ENCODE data around the gene ALDOA. TPM values are rescaled to one million over a fixed set of nuclear protein-coding genes. Genes with fewer than 3 reads are reported as not detected.

The ALDOA gene
- polyA plus RNA-seq, 1 experiment: 1,788 TPM

- DNase-seq (ENCODE audit: low read depth): no peak
- peaks cover 8% of the 10 kb centered on the region for H3K27me3 ChIP-seq (ENCODE audit: control insufficient read depth, insufficient read depth, low read length)
- POLR2A ChIA-PET: no interaction called here
- no peak within 1 kb of the TSS for H3K4me3 ChIP-seq (ENCODE audit: low read depth, low read length)
- CTCF ChIA-PET: interaction anchor here (0.9 to 1.6 kb wide), 9 partner anchors 9 to 326 kb away, joined by 3 to 11 read pairs (median 3); partner anchors contain the start of gene TLCD3B
- H3K36me3 ChIP-seq (ENCODE audit: control insufficient read depth, insufficient read depth, low read length): no peaks in the 10 kb centered on the region
- no peak for TF ChIP-seq CTCF (IDR thresholded peaks at IDR 0.05; ENCODE audit: insufficient read depth, low read depth, low read length)
Measured at GRCh38 chr16:30022887-30023286, 42.7 kb upstream of the ALDOA start, which contains the start of gene C16orf92. TSS of gene C16orf92 (plus strand) at chr16:30023198. CDS start at chr16:30023341, 143 bp downstream.

- no peak for DNase-seq (ENCODE audit: low read depth)
- no peak for TF ChIP-seq CTCF (IDR thresholded peaks at IDR 0.05; ENCODE audit: insufficient read depth, low read depth, low read length)
- Histone ChIP-seq H3K4me3 (ENCODE audit: low read depth, low read length) (no peak overlapping the region), H3K36me3 (ENCODE audit: control insufficient read depth, insufficient read depth, low read length) (no peaks in the 10 kb centered on the region), H3K27me3 (ENCODE audit: control insufficient read depth, insufficient read depth, low read length) (peaks cover 15% of the 10 kb centered on the region)
- ChIA-PET CTCF (interaction anchor here (1.4 to 1.5 kb wide), 2 partner anchors 8 to 18 kb away, joined by 4 to 11 read pairs; partner anchors contain the start of gene TLCD3B), POLR2A (no interaction called here)
Measured at GRCh38 chr16:30023586-30023985, 42.0 kb upstream of the ALDOA start.

- no peak for TF ChIP-seq CTCF (IDR thresholded peaks at IDR 0.05; ENCODE audit: insufficient read depth, low read depth, low read length)
- Histone ChIP-seq H3K4me3 (ENCODE audit: low read depth, low read length) (no peak overlapping the region), H3K27me3 (ENCODE audit: control insufficient read depth, insufficient read depth, low read length) (peaks cover 20% of the 10 kb centered on the region), H3K36me3 (ENCODE audit: control insufficient read depth, insufficient read depth, low read length) (no peaks in the 10 kb centered on the region)
- CTCF ChIA-PET: no interaction called here
- DNase-seq (ENCODE audit: low read depth): no peak
- POLR2A ChIA-PET: no interaction called here
Measured at GRCh38 chr16:30024451-30024850, 41.1 kb upstream of the ALDOA start.

GRCh38 chr16:30025156-30025555 is 40.4 kb upstream of the ALDOA start:
- Histone ChIP-seq H3K36me3 (ENCODE audit: control insufficient read depth, insufficient read depth, low read length) (no peaks in the 10 kb centered on the region), H3K27me3 (ENCODE audit: control insufficient read depth, insufficient read depth, low read length) (peaks cover 27% of the 10 kb centered on the region), H3K4me3 (ENCODE audit: low read depth, low read length) (no peak overlapping the region)
- CTCF ChIA-PET: no interaction called here
- no peak for DNase-seq (ENCODE audit: low read depth)
- POLR2A ChIA-PET: no interaction called here
- TF ChIP-seq CTCF (IDR thresholded peaks at IDR 0.05; ENCODE audit: insufficient read depth, low read depth, low read length): no peak

- CTCF ChIA-PET: no interaction called here
- no peak for DNase-seq (ENCODE audit: low read depth)
- no peaks in the 10 kb centered on the region for H3K36me3 ChIP-seq (ENCODE audit: control insufficient read depth, insufficient read depth, low read length)
- TF ChIP-seq CTCF (IDR thresholded peaks at IDR 0.05; ENCODE audit: insufficient read depth, low read depth, low read length): no peak
- POLR2A ChIA-PET: no interaction called here
- H3K4me3 ChIP-seq (ENCODE audit: low read depth, low read length): no peak overlapping the region
- H3K27me3 ChIP-seq (ENCODE audit: control insufficient read depth, insufficient read depth, low read length): peaks cover 27% of the 10 kb centered on the region
Measured at GRCh38 chr16:30025574-30025973, 40.0 kb upstream of the ALDOA start.
